Breast epithelium (tissue), 3 donors: ENCODE data around the gene INO80E.

ENCODE experiments used
- CTCF ChIP-seq, 3 donors: fragments of 450-650 bp; IDR thresholded peaks; one replicate each; pipeline ENCODE4 v1.5.1; 2016 to 2017; ENCODE audit warnings: antibody characterized with exemption in 3 of 3, mild to moderate bottlenecking in 3 of 3, moderate library complexity in 3 of 3
- POLR2A ChIP-seq: fragments of 450-650 bp; IDR thresholded peaks from one replicate; pipeline ENCODE4 v1.6.1; 2016; ENCODE audit warnings: antibody characterized with exemption, mild to moderate bottlenecking, moderate library complexity
- POLR2AphosphoS5 ChIP-seq, 3 donors: sonication (generic); formaldehyde crosslinking; IDR thresholded peaks; one replicate each; pipeline ENCODE4 v1.6.1; 2017; ENCODE audit warnings: antibody characterized with exemption in 3 of 3

GRCh38 chr16:30046178-30046577 is 50.1 kb downstream of the INO80E start:
- TF ChIP-seq CTCF (IDR thresholded peaks at IDR 0.05) (no peak), POLR2A (no peak), POLR2AphosphoS5 (IDR thresholded peaks at IDR 0.05) (no peak)
